GM23338 (cell line): ENCODE results near the gene UNC5A. TPM values are rescaled to one million over a fixed set of nuclear protein-coding genes. Genes with fewer than 3 reads are reported as not detected.

Experiments
- ATAC-seq: fragments of 200-7000 bp; cut with Tn5 transposase; 3 replicates; pipeline ENCODE4 v1.9.1; 2020
- DNase-seq: peaks from one replicate; pipeline ENCODE4 v3.0.0-alpha.2; 2015; ENCODE audit warnings: low spot score
- H2AFZ ChIP-seq: fragments of 200-600 bp; sonication (generic); 2 replicates; pipeline ENCODE4 v1.8.0; 2016; ENCODE audit warnings: antibody characterized with exemption, mild to moderate bottlenecking, moderate library complexity
- H3F3A ChIP-seq: fragments of 200-600 bp; sonication (generic); replicated peaks from 2 replicates; pipeline ENCODE4 v1.8.0; 2017; ENCODE audit warnings: antibody characterized with exemption, mixed run types, low read depth
- H3K27ac ChIP-seq: fragments of 200-600 bp; sonication (generic); 2 replicates; pipeline ENCODE4 v1.6.1; 2016; ENCODE audit warnings: low read depth
- H3K27me3 ChIP-seq: fragments of 200-600 bp; sonication (generic); 2 replicates; pipeline ENCODE4 v1.8.0; 2016; ENCODE audit warnings: mild to moderate bottlenecking, mixed run types, moderate library complexity; ENCODE audit not compliant: insufficient read depth
- H3K36me3 ChIP-seq: fragments of 200-600 bp; sonication (generic); 2 replicates; pipeline ENCODE4 v1.8.0; 2016; ENCODE audit warnings: mild to moderate bottlenecking; ENCODE audit not compliant: insufficient read depth
- H3K4me1 ChIP-seq: fragments of 200-600 bp; sonication (generic); 2 replicates; pipeline ENCODE4 v1.8.0; 2016; ENCODE audit warnings: mild to moderate bottlenecking, moderate library complexity; ENCODE audit not compliant: insufficient read depth
- H3K4me2 ChIP-seq: fragments of 200-600 bp; sonication (generic); 2 replicates; pipeline ENCODE4 v1.7.1; 2017; ENCODE audit warnings: mixed run types
- H3K4me3 ChIP-seq: fragments of 200-600 bp; sonication (generic); 2 replicates; pipeline ENCODE4 v1.6.1; 2016; ENCODE audit warnings: mixed run types
- H3K79me2 ChIP-seq: fragments of 200-600 bp; sonication (generic); replicated peaks from 2 replicates; pipeline ENCODE4 v1.8.0; 2017; ENCODE audit warnings: mild to moderate bottlenecking; ENCODE audit not compliant: insufficient read depth
- H3K9me2 ChIP-seq: fragments of 200-600 bp; sonication (generic); 2 replicates; pipeline ENCODE4 v1.8.0; 2017; ENCODE audit not compliant: insufficient read depth
- H4K20me1 ChIP-seq: fragments of 200-600 bp; sonication (generic); replicated peaks from 2 replicates; pipeline ENCODE4 v1.8.0; 2017; ENCODE audit warnings: mild to moderate bottlenecking; ENCODE audit not compliant: insufficient read depth
- H3K27ac Mint-ChIP-seq: 2 replicates; pipeline ENCODE4 v1.8.0; 2020; ENCODE audit warnings: inconsistent platforms, mild to moderate bottlenecking, moderate library complexity, mixed read lengths
- H3K27me3 Mint-ChIP-seq: 3 replicates; pipeline ENCODE4 v1.8.0; 2022; ENCODE audit warnings: low read depth, mild to moderate bottlenecking, moderate library complexity, mixed read lengths, inconsistent platforms; ENCODE audit not compliant: insufficient read depth, poor library complexity
- H3K36me3 Mint-ChIP-seq: 3 replicates; pipeline ENCODE4 v1.8.0; 2021; ENCODE audit warnings: low read depth, mild to moderate bottlenecking, inconsistent platforms, moderate library complexity, mixed read lengths
- H3K4me1 Mint-ChIP-seq: 3 replicates; pipeline ENCODE4 v1.8.0; 2020; ENCODE audit warnings: mild to moderate bottlenecking, inconsistent platforms, mixed read lengths
- H3K4me3 Mint-ChIP-seq: 3 replicates; pipeline ENCODE4 v1.8.0; 2021; ENCODE audit warnings: moderate library complexity, mild to moderate bottlenecking, inconsistent platforms, mixed read lengths
- H3K9me3 Mint-ChIP-seq: 3 replicates; pipeline ENCODE4 v1.8.0; 2020; ENCODE audit warnings: moderate library complexity, mild to moderate bottlenecking, inconsistent platforms, mixed read lengths
- CREB1 ChIP-seq: fragments of 250-450 bp; sonication (Bioruptor Pico); IDR thresholded peaks from 2 replicates; pipeline ENCODE4 v1.5.0; 2020; ENCODE audit warnings: low read depth, mild to moderate bottlenecking, moderate library complexity
- CTCF ChIP-seq, 2 experiments: fragments of 200-600 bp in 1 of 2; sonication (generic) in 1 of 2; conservative IDR thresholded peaks; 2 replicates each; pipeline versions ENCODE4 v1.5.1 to v1.6.1; 2016 to 2017; ENCODE audit warnings: antibody characterized with exemption in 2 of 2, low read depth in 2 of 2, mild to moderate bottlenecking in 2 of 2, moderate library complexity in 1 of 2
- EZH2 ChIP-seq: fragments of 200-600 bp; sonication (generic); IDR thresholded peaks from one replicate; pipeline ENCODE4 v1.8.0; 2017; ENCODE audit warnings: antibody characterized with exemption, mild to moderate bottlenecking, low read depth; ENCODE audit not compliant: unreplicated experiment
- EZH2phosphoT487 ChIP-seq: fragments of 200-600 bp; sonication (generic); IDR thresholded peaks from one replicate; pipeline ENCODE4 v1.8.1; 2018; ENCODE audit warnings: antibody characterized with exemption; ENCODE audit not compliant: unreplicated experiment
- JUNB ChIP-seq: IDR thresholded peaks from one replicate; pipeline ENCODE4 v1.6.1; 2016; ENCODE audit warnings: antibody characterized with exemption; ENCODE audit not compliant: unreplicated experiment
- NANOG ChIP-seq: IDR thresholded peaks from 2 replicates; pipeline ENCODE4 v1.6.1; 2016; ENCODE audit warnings: antibody characterized with exemption, borderline replicate concordance
- POLR2AphosphoS5 ChIP-seq: IDR thresholded peaks from 2 replicates; pipeline ENCODE4 v1.6.1; 2016; ENCODE audit warnings: antibody characterized with exemption, low read depth
- REST ChIP-seq: IDR thresholded peaks from one replicate; pipeline ENCODE4 v1.6.1; 2018; ENCODE audit warnings: antibody characterized with exemption; ENCODE audit not compliant: unreplicated experiment
- STAT1 ChIP-seq: IDR thresholded peaks from one replicate; pipeline ENCODE4 v1.6.1; 2016; ENCODE audit warnings: antibody characterized with exemption; ENCODE audit not compliant: unreplicated experiment
- ZNF114 ChIP-seq: fragments of 250-450 bp; sonication (Bioruptor Pico); IDR thresholded peaks from 2 replicates; pipeline ENCODE4 v1.5.0; 2020; ENCODE audit warnings: mild to moderate bottlenecking, moderate library complexity
- ZNF331 ChIP-seq: fragments of 250-450 bp; sonication (Bioruptor Pico); IDR thresholded peaks from 2 replicates; pipeline ENCODE4 v1.5.0; 2020; ENCODE audit warnings: low read depth, mild to moderate bottlenecking, moderate library complexity
- ZNF462 ChIP-seq: fragments of 250-450 bp; sonication (Bioruptor Pico); IDR thresholded peaks from 2 replicates; pipeline ENCODE4 v1.5.0; 2020; ENCODE audit warnings: mild to moderate bottlenecking, moderate library complexity
- polyA plus RNA-seq: library from polyadenylated mRNA; unstranded; fragments of >200 nt; fragmentation: Nextera tagmentation; extraction: Ambion mirVana; gene quantifications from 2 replicates; pipeline ENCODE4 v1.2.1, GENCODE V29; 2016
- total RNA-seq: library from RNA; depleted of rRNA; stranded (reverse); fragments of >200 nt; shearing (Covaris generic); gene quantifications from 2 replicates; pipeline ENCODE4 v1.2.3, GENCODE V29; 2014

UNC5A gene
- total and polyA plus RNA-seq, 2 experiments from 2014 or later = 0.92 to 3.9 TPM

- TF ChIP-seq CTCF (conservative IDR thresholded peaks at IDR 0.05; ENCODE audit: low read depth in 2 of 2) (no peak), CREB1 (no peak), JUNB (no peak), EZH2phosphoT487 (no peak), POLR2AphosphoS5 (no peak), ZNF331 (CRISPR knock-in tag) (no peak)
These were observed 53.4 kb downstream of the UNC5A start (continued) for GRCh38 chr5:176863765-176864098.

- Histone ChIP-seq H3K79me2 (no peaks in the 10 kb centered on the region), H4K20me1 (no peaks in the 10 kb centered on the region), H3K4me1 (peaks cover 15% of the 10 kb centered on the region; the same call in 1 of the 2 replicates), H3K9me2 (no peaks in the 10 kb centered on the region), H3F3A (no peaks in the 10 kb centered on the region), H2AFZ (no peak overlapping the region), H3K4me2 (no peak overlapping the region), H3K4me3 (no peak overlapping the region), H3K27me3 (no peaks in the 10 kb centered on the region), H3K36me3 (no peaks in the 10 kb centered on the region), H3K27ac (no peak overlapping the region)
- no peak for DNase-seq
- H3K9me3 Mint-ChIP-seq = no peaks in the 10 kb centered on the region
- no peak for ATAC-seq
- no peak overlapping the region for H3K4me3 Mint-ChIP-seq
- H3K27me3 Mint-ChIP-seq = peaks cover 19% of the 10 kb centered on the region
- H3K36me3 Mint-ChIP-seq = no peaks in the 10 kb centered on the region
- H3K4me1 Mint-ChIP-seq = peaks cover 41% of the 10 kb centered on the region
- H3K27ac Mint-ChIP-seq = no peak overlapping the region
- no peak for TF ChIP-seq CTCF (conservative IDR thresholded peaks at IDR 0.05; ENCODE audit: low read depth in 2 of 2)
- no peak for TF ChIP-seq JUNB
- no peak for TF ChIP-seq EZH2phosphoT487
- TF ChIP-seq ZNF114 = no peak
- TF ChIP-seq POLR2AphosphoS5 = no peak
- TF ChIP-seq NANOG = no peak
- no peak for TF ChIP-seq STAT1
- TF ChIP-seq EZH2 = no peak
- TF ChIP-seq REST = no peak
- TF ChIP-seq ZNF331 (CRISPR knock-in tag) = no peak
- no peak for TF ChIP-seq ZNF462 (CRISPR knock-in tag)
These were observed 54.4 kb downstream of the UNC5A start for GRCh38 chr5:176864755-176865154.
